Fibroblast of skin of abdomen (primary cell): ENCODE data around the gene GAD1.

Source experiments
- DNase-seq: peaks from one replicate; pipeline ENCODE4 v3.0.0-alpha.2; 2013

Gene GAD1

GRCh38 chr2:170896622-170897021, 79.9 kb downstream of the GAD1 start:
- DNase-seq, result no peak

GRCh38 chr2:170897108-170897507, 80.4 kb downstream of the GAD1 start:
- no peak for DNase-seq

- DNase-seq, result no peak
Measured at GRCh38 chr2:170905864-170906263, 89.2 kb downstream of the GAD1 start.
